GM19238 (cell line): ENCODE results near the gene RPP30.
A peak's percentile ranks its signal among the peaks of the same experiment; 100 is the strongest.

Experiments
- DNase-seq: peaks from one replicate; pipeline ENCODE4 v3.0.0; 2011; ENCODE audit warnings: low spot score; ENCODE audit not compliant: insufficient read length

RPP30 gene

DNA sequence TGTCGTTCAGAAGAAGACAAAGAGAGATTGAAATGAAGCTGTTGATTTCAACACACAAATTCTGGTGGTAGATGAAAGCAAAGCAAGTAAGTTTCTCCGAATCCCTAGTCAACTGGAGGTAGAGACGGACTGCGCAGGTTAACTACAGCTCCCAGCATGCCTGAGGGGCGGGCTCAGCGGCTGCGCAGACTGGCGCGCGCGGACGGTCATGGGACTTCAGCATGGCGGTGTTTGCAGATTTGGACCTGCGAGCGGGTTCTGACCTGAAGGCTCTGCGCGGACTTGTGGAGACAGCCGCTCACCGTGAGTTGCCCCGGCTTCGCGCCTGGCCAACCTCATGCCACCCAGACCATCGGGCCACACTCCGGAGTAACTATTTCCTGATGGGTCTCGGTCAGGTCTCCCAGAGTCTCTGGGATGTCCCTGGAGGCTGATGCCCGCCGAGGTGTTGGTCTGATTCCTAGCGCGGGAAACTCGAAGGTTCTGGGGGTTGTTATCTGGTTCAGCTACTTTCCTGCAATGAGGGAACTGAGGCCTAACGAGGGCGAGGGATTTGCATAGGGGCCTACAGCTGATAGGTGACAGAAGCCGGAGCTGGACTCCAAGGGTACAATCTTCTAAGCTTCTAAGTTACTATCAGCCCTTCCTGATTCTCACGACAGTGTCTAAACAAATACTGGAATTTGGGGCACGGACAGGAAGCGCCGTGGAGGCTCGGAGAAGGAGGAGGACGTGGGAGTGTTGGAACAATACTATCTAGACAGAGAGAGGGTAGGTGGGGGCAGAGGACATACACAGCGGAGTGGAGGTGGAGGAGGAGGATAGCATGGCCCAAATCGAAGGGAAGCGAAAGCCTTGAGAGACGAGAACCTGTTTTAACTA lies at the start of gene RPP30:
Gene RPP30 (plus strand): TSS at position 209 of the 882 bp plus-strand sequence. CDS start 13 bp downstream, at position 222.
- peak; percentile 73 for DNase-seq

- no peak for DNase-seq
Measured at GRCh38 chr10:90822508-90822907, 49.3 kb upstream of the RPP30 start.

DNA sequence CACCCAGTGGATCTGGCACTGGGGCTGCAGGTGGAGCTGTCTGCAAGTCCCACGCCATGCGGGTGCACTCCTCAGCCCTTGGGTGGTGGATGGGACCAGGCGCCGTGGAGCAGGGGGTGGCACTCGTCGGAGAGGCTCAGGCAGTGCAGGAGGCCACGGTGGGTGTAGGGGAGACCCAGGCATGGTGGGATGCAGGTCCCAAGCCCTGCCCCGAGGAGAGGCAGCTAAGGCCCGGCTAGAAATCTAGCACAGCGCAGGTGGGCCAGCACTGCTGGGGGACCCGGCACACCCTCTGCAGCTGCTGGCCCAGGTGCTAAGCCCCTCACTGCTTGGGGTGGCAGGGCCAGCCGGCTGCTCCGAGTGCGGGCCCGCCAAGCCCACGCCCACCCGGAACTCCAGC lies 39.7 kb upstream of the RPP30 start:
- no peak for DNase-seq

DNA sequence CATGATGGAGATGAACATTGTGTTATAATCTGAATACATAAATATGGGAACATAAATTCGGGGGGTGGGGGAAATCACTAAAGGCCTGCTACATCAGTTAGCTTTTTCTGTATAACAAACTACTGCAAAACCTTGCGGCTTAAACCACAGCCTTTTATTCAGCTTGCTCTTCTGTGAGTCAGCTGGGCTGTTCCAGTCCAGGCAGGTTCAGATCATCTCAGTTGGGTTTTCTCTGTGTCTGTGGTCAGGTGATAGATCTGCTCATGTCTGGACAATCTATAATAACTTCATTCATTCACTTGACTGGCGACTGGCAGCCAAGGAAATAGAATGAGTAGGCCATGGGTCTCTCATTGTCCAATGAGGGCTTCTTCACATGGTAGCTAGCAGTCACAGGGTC lies 37.4 kb upstream of the RPP30 start:
- DNase-seq = no peak

- DNase-seq = no peak
Measured at GRCh38 chr10:90837486-90837885, 34.3 kb upstream of the RPP30 start.

GRCh38 chr10:90842725-90843124 lies 29.0 kb upstream of the RPP30 start:
- DNase-seq = no peak

GRCh38 chr10:90845726-90846125 lies 26.0 kb upstream of the RPP30 start:
- DNase-seq = no peak

DNA sequence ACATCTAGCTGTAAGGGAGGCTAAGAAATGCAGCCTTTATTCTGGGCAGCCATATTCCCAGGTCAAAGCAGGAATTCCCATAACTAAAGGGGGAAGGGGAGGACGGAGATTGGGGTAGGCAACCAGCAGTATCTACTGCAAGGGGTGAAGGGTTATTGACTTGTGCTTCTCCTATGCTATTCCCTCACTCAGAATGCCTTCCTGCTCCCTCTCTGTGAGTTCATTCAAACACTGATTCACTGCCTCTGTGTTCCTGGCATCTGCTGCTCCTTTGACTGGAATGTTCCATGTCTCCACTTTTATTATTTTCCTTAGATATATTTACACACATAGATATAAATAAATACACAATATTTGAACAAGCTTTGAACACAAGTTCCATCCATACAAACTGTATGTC lies 25.0 kb upstream of the RPP30 start:
- DNase-seq = no peak

GRCh38 chr10:90847436-90847835 lies 24.3 kb upstream of the RPP30 start:
- DNase-seq = no peak

DNA sequence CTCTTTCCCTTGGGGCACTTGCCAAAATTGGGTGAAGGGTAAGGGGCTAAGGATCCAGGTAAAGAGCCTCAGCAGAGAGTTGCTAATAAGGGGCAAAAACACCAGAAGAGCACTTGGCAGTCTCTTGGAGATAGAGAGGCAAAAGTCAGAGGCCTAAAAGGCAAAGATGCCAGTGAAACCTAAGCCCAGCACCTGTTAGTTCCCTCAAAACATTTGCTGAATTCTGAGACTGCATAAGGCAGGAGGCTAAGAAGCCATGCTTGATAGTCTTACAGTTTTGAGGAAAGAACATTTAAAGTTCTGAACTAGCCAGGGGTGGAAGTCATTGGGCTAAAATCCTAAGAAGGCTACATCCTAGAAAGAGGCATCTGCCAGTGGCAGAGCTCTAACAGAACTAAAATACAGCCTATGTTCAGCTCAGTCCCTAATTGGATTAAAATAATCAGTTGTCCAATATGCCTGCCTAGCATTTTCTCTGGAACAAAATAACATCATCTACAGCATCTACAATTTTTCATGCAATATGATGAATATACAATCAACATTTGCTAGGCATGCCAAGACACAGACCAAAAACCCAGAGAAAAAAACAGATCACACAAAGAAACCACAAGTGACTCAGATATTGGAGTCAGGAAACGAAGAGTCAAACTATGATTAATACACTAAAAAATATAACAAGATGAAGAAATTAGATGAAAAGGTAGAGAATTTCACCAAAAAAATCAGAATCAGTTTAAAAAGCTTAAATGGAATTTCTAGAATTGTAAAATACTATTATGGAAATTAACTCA lies 21.6 kb upstream of the RPP30 start:
- DNase-seq = no peak

- DNase-seq = no peak
Measured at GRCh38 chr10:90855126-90855525, 16.6 kb upstream of the RPP30 start.

- DNase-seq = no peak
Measured at GRCh38 chr10:90856261-90856660, 15.5 kb upstream of the RPP30 start.

DNA sequence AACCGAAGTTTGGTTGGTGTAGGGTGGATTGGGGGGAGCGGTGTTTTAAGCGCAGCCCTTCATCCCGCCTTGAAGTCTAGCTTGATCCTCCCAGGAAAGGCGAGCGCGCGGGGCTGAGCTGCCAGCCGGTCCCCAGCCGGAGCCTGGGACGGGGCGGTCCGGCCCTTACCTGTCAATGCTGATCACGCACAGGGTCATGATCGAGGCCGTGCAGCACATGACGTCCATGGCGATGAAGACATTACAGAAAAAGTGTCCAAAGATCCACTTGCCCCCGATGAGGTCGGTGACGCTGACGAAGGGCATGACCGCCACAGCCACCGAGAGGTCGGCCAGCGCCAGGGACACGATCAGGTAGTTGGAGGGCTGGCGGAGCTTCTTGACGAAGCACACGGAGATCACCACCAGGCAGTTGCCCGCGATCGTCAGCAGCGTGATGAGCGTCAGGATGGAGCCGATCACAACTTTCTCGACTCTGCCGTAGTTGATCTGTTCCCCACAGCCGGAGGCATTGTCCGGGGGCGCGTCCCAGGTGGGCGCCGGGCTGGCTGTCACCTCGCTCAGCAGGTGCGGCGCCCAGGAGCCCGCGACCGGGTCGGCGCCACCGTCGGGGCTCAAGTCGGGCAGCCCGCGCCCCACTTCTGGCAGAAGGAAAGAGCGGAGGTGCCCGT lies 14.7 kb upstream of the RPP30 start:
- DNase-seq = no peak

- DNase-seq = peak; percentile 47
Measured at GRCh38 chr10:90857635-90858460, 13.9 kb upstream of the RPP30 start, which contains the start of gene HTR7. Gene HTR7 (minus strand): TSS chr10:90858039. CDS start chr10:90857671, 368 bp downstream.

DNA sequence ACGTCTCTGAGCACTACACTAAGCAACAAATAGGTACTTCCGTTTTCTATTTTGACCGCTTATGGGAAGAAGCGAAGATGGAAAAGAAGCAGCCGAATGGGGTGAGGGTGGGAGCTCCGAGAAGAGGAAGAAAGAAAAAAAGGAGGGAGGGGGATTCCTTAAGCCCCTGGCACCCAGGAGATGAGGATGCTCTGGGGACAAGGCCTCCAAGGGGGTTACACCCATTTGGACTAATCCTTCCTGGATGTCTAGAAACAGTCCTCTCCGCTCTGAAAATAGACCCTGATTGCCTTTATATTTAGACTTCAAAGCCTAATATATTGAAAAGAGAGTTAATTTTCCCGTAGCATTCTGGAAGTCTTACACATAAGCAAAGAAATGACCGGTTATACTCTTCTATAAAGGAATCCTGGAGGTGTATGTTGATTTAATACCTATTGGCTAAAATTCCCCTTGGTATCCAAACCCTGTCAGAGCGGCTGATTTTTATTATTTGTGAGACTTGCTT lies 13.3 kb upstream of the RPP30 start:
- DNase-seq = no peak

DNA sequence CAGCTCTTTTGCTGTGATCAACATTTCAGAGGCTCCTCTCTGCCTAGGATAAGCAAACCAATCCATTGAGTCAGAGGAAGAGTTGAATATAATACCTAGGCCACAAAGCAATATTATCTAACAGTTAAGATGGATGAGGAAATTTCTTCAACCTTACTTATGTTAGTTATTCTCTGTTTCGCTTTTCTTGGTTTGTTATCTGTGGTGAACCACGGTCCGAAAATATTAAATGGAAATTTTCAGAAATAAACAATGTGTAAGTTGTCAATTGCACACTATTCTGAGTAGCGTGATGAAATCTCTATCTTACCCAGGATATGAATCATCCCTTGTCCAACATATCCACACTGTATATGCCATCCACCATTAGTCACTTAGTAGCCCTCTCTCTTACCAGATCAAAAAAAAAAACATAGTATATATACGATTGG lies 12.4 kb upstream of the RPP30 start:
- no peak for DNase-seq

GRCh38 chr10:90860790-90861189 lies 11.0 kb upstream of the RPP30 start:
- no peak for DNase-seq

DNA sequence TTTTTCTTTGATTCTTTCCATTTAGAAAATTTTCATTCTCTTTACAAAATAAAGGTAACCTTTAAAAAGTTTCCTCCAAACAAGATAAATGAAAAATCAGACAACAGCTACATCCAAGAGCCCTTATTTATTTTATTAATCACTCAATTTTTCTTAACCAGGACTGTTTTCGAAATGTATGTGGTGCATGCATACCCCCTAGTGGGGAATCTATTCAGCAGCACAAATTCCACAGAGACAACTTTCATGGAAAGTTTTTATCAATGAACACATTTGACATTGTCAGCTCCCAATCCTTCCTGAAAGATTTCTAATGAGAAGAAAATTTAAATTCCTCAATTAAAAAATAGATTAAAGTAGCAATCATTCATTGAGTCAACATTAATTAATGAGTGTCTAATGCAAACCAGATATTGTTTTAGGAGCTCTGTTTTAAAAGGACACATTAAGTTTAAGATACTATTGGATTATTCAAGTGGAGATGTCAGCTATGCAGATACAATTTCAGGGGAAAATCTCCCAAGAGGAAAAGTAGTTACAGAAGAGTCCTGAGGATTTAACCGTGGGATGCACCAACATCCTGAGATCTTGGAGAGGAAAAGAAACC lies 8.8 kb upstream of the RPP30 start:
- DNase-seq = no peak

DNA sequence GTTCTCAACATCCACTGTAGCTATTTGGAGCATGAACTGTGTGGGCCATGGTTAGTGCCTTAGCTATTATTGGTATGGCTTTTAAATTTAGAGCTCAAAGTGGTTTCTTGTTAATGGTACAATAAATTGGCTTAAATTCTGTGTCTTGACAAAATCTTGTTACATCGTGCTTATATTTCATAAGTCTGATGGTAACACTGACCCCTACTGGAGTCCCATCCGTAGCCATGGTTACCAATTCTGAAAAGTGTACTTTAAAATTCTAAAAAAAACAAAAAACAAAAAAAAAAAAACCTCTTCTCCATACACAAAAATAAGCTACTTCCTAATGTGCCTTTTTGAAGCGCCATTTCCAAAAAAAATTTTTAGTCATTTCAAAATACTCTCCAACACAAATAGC lies 6.4 kb upstream of the RPP30 start:
- DNase-seq = no peak

- DNase-seq = no peak
Measured at GRCh38 chr10:90866050-90866598, 5.7 kb upstream of the RPP30 start.
